RCC 7860 (cell line): ENCODE measurements around the gene GVQW3.
"Not testable (repeated sequence)": the region's sequence is repeated elsewhere in the genome, so short reads cannot be mapped to it uniquely, and the experiment has no call there.

Experiments used
- DNase-seq: peaks from one replicate; pipeline ENCODE4 v3.0.0-alpha.2; 2015; ENCODE audit warnings: low spot score
- FAIRE-seq: peaks from 2 replicates; lab custom pipeline; 2012; peaks lifted over from hg19 to GRCh38; lab: Jason Lieb, UNC

GVQW3 gene

DNA sequence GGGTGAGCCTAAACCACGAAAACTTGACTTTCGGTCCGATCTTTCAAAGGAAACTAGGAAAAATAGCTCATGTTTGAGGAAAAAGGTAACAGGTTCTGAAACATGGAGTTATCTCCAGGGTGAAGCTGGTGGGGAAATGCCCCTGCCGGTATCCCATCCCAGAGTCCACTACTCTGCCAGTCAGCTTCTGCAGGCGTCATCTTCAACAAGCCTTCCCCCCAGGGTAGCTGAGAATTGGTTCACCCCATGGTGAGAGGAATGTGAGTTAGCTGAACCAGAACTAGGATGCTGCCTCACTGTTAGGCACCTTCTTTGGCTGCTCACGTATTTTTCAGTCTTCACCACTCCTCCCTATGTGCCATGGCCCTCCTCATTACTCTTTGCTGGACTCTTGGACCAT, 1.1 kb downstream of the GVQW3 start:
- no peak for DNase-seq
- no peak for FAIRE-seq

DNA sequence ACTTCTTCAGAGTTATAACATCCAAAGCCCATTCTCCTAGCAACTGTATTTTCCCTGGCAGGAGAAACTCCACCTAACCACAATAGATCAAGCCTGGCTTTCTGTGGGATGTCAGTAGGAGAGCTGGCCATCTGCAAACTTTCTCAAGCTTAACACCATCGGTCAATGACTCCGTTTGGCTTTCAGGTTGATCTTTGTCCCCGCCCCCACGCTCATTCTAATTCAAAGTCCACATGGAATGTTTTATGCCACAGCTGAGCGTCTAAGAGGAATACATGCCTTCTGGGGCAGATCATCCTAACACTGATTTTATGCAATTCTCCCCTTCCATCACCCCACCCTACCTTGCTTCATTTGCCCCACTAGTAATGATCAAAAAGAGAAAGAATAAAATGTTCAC, 4.8 kb downstream of the GVQW3 start:
- FAIRE-seq: no peak
- DNase-seq: no peak

DNA sequence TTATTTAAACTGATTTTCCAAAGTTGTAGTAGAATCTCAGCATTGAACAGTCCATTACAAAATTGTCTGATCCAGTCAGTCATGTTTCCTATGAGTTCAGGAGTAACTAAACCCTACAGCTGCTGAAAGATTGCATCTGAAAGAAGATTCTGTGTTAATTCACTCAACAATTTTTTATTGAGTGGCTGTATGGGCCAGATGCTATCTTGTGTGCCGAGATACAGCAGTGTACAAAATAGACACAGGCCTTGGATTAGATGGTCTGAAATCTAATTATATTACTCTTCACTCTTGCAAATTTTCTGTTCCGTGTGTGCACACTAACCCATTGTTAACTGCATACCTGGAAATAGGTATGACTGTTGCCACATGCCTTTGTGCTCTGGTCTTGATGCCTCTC, 7.3 kb downstream of the GVQW3 start:
- DNase-seq: no peak
- FAIRE-seq: no peak

DNA sequence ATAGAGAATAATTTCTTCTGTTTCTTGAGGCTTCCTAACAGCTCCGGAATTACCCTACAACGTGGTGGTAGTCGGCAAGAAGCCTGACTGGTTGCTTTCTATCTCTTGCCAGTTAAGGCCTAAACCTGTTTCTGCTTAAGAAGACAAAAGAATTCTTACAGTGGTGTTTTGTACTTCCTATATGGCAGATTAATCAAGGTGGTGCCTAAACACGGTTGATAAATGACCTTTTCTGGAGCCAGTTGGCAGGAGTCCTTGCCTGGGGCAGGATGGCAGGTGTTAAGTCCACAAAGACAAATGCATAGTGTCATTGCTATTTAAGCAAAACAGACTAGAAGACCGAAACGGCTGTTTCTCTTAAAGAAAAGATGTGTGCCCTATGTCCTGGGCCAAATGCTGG, 9.9 kb downstream of the GVQW3 start:
- FAIRE-seq: no peak

DNA sequence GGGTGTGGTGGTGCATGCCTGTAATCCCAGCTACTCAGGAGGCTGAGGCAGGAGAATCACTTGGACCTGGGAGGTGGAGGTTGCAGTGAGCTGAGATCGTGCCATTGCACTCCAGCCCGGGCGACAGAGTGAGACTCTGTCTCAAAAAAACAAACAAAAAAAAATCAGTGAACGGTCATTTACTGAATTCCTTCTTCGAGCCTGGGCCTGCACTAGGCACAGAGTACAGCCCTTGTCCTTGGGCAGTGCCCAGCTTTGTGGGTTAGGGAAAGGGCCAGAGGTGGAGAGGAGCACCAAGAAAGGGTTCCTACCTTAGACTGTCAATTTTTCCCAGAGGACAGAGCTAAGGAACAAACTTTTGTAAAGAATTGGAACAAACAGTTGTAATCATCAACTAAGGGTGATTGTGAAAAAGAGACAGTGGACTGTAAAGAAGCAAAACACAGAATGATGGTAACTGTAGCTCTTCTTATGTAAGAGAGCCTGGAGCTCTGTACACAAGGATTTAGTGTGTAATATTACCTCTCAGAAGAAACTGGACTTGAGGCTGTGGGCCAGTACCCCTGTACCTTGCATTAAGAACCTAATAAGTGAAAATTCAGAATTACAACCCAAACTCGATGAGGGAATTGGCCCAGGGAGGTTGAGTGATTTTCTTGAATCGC, 10.8 kb downstream of the GVQW3 start:
- FAIRE-seq (no peak), DNase-seq (no peak)

More for the DNA sequence above, 9.9 kb downstream of the GVQW3 start:
- DNase-seq: no peak

DNA sequence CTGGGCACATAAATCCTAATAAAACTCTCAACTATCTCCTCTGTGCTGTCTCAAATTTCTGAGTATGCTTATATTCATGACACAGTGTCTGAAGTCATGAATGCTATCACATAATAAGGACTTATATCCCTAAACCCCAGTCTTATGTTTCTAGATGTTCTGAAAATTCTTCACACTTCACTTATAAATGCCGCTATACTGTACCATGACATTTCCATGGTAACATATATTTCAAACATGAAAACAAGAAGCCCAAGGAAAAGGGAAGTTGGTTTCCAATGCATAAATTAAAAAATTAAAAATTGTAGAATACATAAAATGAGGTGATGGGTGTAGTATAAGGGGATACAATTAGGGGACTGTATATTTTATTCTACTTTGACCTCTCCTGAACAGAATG, 11.7 kb downstream of the GVQW3 start:
- DNase-seq: no peak
- no peak for FAIRE-seq

DNA sequence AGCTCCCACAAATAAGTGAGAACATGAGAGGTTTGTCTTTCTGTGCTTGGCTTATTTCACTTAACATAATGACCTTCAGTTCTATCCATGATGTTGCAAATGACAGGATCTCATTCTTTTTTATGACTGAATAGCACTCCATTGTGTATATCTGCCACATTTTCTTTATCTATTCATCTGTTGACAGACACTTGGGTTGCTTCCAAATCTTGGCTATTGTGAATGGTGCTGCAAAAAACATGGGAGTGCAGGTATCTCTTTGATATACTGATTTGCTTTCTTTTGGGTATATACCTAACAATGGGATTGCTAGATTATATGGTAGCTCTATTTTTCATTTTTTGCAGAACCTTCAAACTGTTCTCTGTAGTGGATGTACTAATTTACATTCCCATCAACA, 13.3 kb downstream of the GVQW3 start:
- no peak for FAIRE-seq
- no peak for DNase-seq

DNA sequence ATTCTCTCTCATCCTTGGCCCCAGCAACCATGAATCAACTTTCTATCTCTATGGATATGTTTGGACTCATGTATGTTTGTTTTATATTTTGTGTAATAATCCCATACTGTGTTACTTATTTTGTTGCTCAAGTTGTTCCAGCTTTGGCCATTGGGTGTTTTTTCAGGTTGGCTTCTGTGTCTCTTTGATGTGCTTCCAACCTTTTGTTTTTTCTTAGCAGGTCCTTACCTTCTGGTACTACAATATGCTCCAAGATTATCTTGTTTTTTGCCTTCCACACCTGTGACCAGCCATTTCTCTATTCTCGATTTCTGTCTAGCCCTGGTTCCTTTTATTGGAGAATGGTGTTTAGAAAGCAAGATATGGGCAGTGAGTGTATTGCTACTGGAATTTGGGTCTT, 14.2 kb downstream of the GVQW3 start:
- FAIRE-seq (no peak), DNase-seq (no peak)

DNA sequence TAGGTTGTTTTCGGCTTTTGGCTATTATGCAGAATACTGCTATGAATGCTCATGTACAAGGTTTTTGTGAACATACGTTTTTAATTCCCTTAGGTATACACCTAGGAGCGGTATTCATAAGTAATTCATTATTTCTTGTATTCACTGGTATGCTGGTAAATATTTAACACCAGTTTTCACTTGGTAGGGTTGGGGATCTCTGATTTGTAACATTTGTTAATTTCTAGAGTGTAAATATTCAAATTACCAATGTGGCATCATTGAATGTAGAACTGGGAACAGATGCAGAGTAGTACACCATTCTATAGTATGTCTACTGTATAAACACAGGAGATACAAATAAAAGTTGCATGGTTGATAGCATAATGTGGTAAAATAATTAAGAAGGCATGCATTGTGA, 16.3 kb downstream of the GVQW3 start:
- DNase-seq: no peak
- no peak for FAIRE-seq

DNA sequence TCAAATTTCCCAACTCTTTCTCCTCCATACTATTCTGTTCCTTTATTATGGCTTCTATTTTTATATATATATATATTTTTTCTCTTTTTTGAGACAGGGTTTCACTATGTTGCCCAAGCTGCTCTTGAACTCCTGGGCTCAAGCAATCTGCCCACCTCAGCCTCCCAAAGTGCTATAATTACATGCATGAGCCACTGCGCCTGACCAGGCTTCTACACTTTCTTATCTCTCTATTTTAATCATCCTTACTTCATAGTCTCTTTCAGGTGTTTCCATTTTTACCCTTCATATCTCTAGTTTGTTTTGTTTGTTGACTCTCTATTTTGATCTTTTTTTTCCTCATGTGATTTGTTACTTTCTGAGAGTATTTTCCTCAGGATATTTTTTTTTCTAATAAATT, 19.8 kb downstream of the GVQW3 start:
- FAIRE-seq: no peak
- DNase-seq: no peak

DNA sequence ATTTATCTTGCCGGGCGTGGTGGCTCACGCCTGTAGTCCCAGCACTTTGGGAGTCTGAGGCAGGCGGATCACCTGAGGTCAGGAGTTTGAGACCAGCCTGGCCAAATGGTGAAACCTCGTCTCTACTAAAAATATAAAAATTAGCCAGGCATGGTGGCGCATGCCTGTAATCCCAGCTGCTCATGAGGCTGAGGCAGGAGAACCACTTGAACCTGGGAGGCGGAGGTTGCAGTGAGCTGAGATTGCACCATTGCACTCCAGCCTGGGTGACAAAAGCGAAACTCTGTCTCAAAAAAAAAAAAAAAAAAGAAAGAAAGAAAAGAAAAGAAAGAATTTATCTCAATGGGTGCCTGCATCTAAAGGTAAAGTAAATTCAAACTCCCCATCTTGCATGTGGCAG, 20.4 kb downstream of the GVQW3 start:
- FAIRE-seq, DNase-seq: not testable (repeated sequence)

DNA sequence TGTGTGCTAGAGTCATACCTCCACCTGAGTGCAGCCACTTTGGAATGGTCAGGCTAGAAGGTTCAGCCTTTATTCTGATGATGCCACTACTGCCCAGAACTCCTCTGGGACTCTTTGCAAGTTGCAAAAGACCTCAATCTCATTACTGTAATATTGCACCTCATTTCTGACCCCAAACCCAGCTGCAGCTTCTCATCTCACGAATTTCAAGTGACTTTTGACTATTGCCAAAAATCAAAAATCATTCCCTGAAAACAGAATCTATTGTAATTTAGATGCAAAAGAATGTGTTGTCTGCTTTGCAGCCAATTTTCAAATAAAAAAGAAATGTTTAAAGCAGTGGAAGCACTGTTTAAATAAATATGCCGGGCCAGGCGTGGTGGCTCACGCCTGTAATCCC, 25.2 kb downstream of the GVQW3 start:
- DNase-seq (no peak), FAIRE-seq (no peak)

DNA sequence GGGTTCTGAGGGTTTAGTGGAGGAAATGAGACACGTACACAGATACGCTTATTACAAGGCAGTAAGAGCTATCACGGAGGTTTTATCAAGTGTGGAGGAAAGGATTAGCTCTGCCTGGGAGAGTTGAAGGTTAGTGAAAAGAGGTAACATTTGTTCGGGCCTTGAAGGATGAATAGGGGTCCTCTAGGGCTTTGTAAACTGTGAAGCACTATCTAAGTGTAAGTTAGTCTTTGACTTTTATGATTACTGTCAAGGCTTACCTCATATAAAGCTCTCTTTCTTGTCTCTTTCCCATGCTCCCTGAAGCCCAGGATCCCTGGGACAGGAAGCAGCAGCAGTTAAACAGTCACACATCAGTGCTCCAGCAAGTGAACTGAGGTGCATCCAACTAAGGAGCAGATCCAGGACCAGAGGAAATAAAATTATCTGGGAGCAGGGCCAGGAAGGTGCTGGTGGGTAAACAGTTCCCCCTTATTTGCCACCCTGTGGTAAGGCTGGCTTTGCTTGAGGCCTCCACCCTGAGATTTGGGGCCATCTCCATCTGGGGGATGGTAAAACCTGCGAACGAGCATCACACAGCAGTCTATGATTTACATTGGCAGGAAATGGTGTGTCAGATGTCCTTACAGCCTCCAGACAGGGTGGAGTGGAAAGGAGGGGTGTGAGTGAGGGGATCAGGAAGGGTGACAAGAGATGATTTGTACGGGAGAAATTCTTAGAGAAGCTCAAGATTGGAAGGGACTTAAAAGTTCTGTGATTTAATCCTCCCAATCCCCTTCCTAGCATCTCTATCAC, 27.2 kb downstream of the GVQW3 start:
- DNase-seq (peak; percentile 60), FAIRE-seq (peak; percentile 84)

DNA sequence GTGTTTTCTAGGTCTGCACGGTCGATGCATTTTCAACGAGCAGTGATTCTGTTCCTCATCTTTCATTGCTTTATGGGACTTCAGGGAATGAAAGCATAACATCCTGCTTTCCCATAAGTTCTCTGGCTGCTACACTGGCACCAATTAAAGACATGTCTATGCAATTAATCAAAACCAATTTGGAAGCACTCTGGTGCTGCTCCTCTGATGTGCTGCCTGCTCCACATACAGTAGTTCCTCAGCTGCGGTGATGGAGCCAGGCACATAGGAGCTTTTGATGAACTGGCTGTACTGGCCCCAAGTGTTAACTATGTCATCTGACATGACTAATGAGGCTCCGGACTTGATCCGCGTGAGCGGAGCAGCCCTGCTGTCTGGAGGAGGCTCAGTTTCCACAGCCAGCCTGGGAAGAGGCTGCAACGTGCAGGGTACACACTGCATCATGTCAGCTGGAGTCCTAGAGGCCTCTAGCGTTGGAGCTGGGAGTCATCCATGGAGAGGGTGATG, 29.8 kb downstream of the GVQW3 start:
- DNase-seq (no peak), FAIRE-seq (no peak)

DNA sequence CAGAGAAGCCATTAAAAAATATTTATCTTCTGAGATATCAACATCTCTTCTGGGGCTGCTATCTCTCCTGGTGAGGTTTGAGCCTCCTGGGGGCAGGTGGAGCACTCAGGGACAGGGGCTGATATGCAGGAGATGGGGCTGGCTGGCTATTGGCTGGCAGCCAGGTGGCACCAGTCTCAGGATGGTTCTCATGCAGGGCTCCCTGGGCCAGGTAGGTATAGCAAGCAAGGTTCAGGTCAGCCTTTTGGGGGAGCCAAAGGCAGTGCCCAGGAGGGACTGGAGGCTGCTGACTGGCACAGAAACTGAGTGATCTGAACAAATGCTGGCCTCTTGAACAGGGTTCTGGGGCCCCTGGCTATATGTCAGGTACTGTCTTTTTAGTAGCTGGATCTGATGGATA, 34.0 kb downstream of the GVQW3 start:
- FAIRE-seq (no peak), DNase-seq (no peak)

DNA sequence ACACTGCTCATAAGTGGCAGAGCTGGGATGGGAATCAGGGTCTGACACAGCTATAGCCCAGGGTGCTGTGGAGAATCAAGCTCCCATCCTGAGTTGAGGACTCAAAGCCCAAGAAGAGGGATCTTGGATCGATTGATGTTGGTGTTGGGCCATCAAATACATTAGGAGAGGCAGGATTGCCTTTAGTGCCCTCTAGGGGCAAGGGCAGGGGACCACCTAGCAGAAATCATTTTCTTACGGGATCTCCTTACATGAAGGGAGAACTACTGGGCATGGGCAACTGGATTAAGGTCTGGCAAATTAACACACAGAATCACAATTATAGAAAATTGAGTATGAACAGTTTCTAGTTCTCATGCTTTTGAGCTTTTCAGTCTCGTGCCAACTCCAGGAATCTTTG, 38.8 kb downstream of the GVQW3 start:
- no peak for DNase-seq

DNA sequence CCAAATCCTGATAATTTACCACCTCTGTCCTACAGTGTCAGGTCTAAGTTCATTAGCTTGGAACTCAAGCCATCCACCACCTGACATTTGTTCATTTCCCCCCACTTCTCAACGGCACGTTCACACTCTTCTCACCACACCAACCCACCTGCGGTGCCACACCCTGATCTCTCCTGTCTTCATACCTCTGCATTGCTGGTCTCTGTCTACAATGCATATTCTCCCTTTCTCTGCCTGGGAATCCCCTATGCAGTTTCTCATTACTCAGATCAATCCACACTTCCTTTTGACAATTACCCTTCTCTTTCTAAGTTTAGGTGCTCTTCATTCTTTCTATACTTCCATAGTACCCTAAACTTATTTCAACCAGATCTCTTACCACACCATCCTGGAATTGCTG, 43.3 kb downstream of the GVQW3 start:
- no peak for FAIRE-seq
- DNase-seq: no peak

More for the DNA sequence above, 38.8 kb downstream of the GVQW3 start:
- FAIRE-seq: no peak

DNA sequence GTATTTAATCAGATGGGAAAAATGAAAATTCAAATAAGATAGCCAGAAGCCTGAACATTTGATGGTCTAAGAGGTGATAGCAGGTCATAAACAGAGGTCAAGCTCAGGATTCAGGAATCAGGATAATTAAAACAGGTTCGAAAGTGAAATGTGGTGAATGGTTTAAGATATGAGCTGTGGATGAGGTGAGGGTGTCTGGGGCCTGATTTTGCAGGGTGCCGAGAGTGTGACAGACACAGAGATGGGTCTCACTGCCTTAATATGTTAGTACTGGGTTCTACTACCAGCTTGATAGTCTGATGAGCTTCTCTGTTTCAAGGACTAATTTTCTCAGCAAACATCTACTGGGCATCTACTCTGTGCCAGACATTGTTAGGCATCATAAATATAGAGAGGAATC, 43.8 kb downstream of the GVQW3 start:
- no peak for DNase-seq
- FAIRE-seq: no peak

DNA sequence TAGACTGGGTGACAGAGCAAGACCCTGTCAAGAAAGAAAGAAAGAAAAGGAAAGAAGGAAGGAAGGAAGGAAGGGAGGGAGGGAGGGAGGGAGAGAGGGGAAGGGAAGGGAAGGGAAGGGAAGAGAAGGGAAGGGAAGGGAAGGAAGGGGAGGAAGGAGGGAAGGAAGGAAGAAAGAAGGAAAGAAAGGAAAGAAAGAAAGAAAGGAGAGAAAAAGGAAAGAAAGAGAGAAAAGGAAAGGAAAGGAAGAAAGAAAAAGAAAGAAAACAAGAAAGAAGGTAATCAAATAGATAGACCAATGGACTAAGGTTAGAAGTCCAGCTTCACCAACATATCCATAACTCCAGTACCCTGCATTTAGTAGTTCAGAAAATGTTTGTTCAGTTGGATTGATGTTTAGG, 45.5 kb downstream of the GVQW3 start:
- DNase-seq: no peak
- FAIRE-seq: no peak

DNA sequence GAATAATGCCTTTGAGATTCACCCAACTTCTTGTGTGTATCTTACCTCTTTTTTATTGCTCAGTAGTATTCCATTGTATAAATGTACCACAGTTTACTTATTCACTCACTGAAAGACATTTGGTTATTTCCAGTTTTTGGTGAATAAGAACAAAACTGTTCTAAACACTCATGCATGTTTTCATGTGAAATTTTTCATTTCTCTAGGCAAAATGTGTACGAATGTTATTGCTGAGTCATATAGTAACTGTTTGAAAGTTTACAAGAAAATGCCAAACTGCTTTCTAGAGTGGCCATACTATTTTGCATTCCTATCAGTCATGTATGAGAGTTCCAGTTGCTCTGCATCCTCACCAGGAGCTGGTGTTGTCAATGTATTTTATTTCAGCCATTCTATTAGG, 54.9 kb downstream of the GVQW3 start:
- DNase-seq (no peak), FAIRE-seq (no peak)

DNA sequence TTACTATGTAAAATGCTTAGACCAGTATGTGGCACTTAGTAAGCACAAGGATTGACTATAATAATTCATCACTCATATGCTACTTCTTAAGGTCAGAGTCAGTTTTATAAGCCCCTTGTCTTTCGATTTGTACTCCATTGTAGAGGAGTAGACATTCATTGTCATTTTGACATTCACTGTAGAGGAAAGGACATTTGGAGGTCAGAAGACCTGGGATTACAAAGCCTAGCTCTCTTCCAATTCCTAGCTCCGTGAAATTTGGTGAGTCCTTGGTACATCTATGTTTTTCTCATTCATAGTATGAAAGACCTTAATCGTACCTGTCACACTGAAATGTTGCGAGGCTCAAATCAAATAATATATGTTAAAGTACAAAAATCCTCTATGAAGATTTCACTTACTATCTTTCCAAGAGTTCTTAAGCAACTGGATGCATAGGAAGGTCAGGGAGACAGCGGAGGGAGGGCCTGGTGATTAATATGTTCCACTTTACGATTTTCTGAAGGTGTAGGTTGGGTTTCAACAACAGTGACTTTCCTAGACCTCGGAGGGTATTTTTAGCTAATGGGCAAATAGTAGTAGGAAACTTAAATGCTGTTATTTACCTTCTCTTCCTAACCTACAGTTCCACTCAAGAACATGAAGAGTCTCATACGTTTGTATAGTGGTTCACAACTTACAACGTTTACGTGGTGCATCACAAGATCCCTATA, 62.3 kb downstream of the GVQW3 start:
- no peak for FAIRE-seq
- DNase-seq: no peak

DNA sequence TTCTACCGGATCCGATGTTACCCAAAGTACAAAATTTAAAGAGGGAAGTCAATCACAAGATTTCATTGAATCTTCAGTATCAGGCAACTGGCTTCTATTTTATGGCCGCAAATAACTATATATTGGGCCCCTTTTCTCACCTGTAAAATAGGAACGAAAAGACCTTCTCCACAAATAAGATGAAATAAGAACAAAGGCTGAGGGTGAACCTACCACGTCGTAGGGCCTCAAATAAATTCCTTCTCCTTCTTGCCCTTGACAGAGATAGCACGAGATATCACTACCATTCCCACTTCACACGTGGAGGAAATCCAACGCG, 62.9 kb downstream of the GVQW3 start:
- FAIRE-seq: no peak
- no peak for DNase-seq
